GM12878 (cell line): ENCODE results near the gene PYGB. TPM values are rescaled to one million over a fixed set of nuclear protein-coding genes. Genes with fewer than 3 reads are reported as not detected.

Source experiments
- ATAC-seq: fragments of 200-7000 bp; cut with Tn5 transposase; 3 replicates; pipeline ENCODE4 v1.9.1; 2020; ENCODE audit warnings: mild to moderate bottlenecking, moderate library complexity
- BruUV-seq: library from RNA; stranded (reverse); fragments of 400-500 nt; replicated peaks from 2 replicates; lab custom pipeline; 2021; lab: Mats Ljungman, UMichigan
- CTCF ChIA-PET: fragments of 300-600 bp; sonication (Branson Sonifier 250); formaldehyde crosslinking; extraction: SDS; loops from one replicate; lab custom pipeline; 2021; ENCODE audit warnings: inconsistent platforms; lab: Yijun Ruan, JAX
- POLR2A ChIA-PET: fragments of 350-600 bp; formaldehyde crosslinking; extraction: SDS; loops from one replicate; lab custom pipeline; 2021; ENCODE audit warnings: inconsistent platforms; lab: Charles Lee
- RAD21 ChIA-PET: fragments of 300-600 bp; sonication (Branson Sonifier 250); formaldehyde crosslinking; loops from one replicate; lab custom pipeline; 2023; ENCODE audit warnings: antibody characterized with exemption; ENCODE audit not compliant: unreplicated experiment; lab: Charles Lee
- SMC1A ChIA-PET: fragments of 300-600 bp; sonication (Branson Sonifier 250); formaldehyde crosslinking; loops from one replicate; lab custom pipeline; 2023; ENCODE audit not compliant: unreplicated experiment, uncharacterized antibody; lab: Charles Lee
- DNase-seq: peaks from one replicate; pipeline ENCODE4 v3.0.0-alpha.2; 2011; ENCODE audit warnings: low read depth, low spot score
- FAIRE-seq: peaks from 3 replicates; lab custom pipeline; 2011; peaks lifted over from hg19 to GRCh38; lab: Jason Lieb, UNC
- H2AFZ ChIP-seq: 2 replicates; pipeline ENCODE4 v1.6.0; 2011; ENCODE audit warnings: low read depth, low read length, control low read depth; ENCODE audit not compliant: control insufficient read depth
- H3K27ac ChIP-seq: 2 replicates; pipeline ENCODE4 v1.5.1; 2011; ENCODE audit warnings: control low read depth; ENCODE audit not compliant: control insufficient read depth, insufficient read depth
- H3K27me3 ChIP-seq, 2 experiments: replicated peaks in 1 of 2; 2 replicates each; pipeline versions ENCODE4 v1.6.0 to v1.6.1; 2011; ENCODE audit warnings: low read length in 1 of 2; ENCODE audit not compliant: control insufficient read depth in 2 of 2, insufficient read depth in 2 of 2
- H3K36me3 ChIP-seq, 2 experiments: 2 replicates each; pipeline ENCODE4 v1.5.1; 2011; ENCODE audit warnings: low read length in 1 of 2; ENCODE audit not compliant: control insufficient read depth in 2 of 2, insufficient read depth in 2 of 2
- H3K4me1 ChIP-seq: 2 replicates; pipeline ENCODE4 v1.6.1; 2011; ENCODE audit warnings: mild to moderate bottlenecking, low read length, moderate library complexity, mixed read lengths; ENCODE audit not compliant: control insufficient read depth, insufficient read depth
- H3K4me2 ChIP-seq: 2 replicates; pipeline ENCODE4 v1.6.0; 2011; ENCODE audit warnings: control low read depth; ENCODE audit not compliant: control insufficient read depth, insufficient read depth
- H3K4me3 ChIP-seq: fragments of 200-600 bp; sonication (generic); 2 replicates; pipeline ENCODE4 v1.5.1; 2016
- H3K79me2 ChIP-seq: 2 replicates; pipeline ENCODE4 v1.6.0; 2011; ENCODE audit warnings: low read length; ENCODE audit not compliant: control insufficient read depth, insufficient read depth
- H3K9ac ChIP-seq: 2 replicates; pipeline ENCODE4 v1.8.0; 2011; ENCODE audit warnings: low read length, control low read depth, mixed read lengths; ENCODE audit not compliant: control insufficient read depth, insufficient read depth
- H3K9me3 ChIP-seq: replicated peaks from 3 replicates; pipeline ENCODE4 v1.5.1; 2011; ENCODE audit warnings: mild to moderate bottlenecking, low read length; ENCODE audit not compliant: control insufficient read depth, insufficient read depth
- H4K20me1 ChIP-seq: 2 replicates; pipeline ENCODE4 v1.6.0; 2011; ENCODE audit not compliant: control insufficient read depth, insufficient read depth
- WGBS: methylation state at CpG from one replicate; pipeline ENCODE4 v1.1.6; 2016; ENCODE audit warnings: low lambda C conversion rate; ENCODE audit not compliant: insufficient replicate concordance, insufficient coverage; ENCODE audit errors: missing lambda C conversion rate; 5-methylcytosine and 5-hydroxymethylcytosine counted together
- in situ Hi-C: fragments of 300-500 bp; cut with MboI; formaldehyde crosslinking; loops from 9 replicates; pipeline ENCODE4 v1.14.3; 2018; ENCODE audit warnings: mixed read lengths
- intact Hi-C: fragments of 100-400 bp; cut with micrococcal nuclease; formaldehyde crosslinking; loops from one replicate; pipeline ENCODE4 v1.14.2; 2022; ENCODE audit not compliant: unreplicated experiment
- polyA plus RNA-seq, 11 experiments: library from polyadenylated mRNA; depleted of rRNA in 4 of 11; unstranded in 6 of 11; stranded (reverse) in 5 of 11; fragments of >200 nt; fragmentation: Nextera tagmentation in 4 of 11; fragmentation: Illumina TruSeq in 1 of 11; extraction: Ambion mirVana in 4 of 11; extraction: Trizol in 1 of 11; gene quantifications; 1 replicate in 1 of 11; 2 replicates in 10 of 11; pipeline versions ENCODE4 v1.2.1 to v1.2.3, GENCODE V29; 2011 to 2016; ENCODE audit warnings: inconsistent platforms in 2 of 11, missing spikeins in 2 of 11, low read depth in 1 of 11
- total RNA-seq, 4 experiments: library from RNA; depleted of rRNA in 3 of 4; stranded (reverse); fragments of >200 nt in 3 of 4; fragmentation: Illumina TruSeq in 1 of 4; extraction: Trizol in 1 of 4; gene quantifications; 2 replicates each; pipeline versions ENCODE4 v1.2.1 to v1.2.3, GENCODE V29; 2013 to 2021
- TF ChIP-seq, protein P1 (sequence below): fragments of 450-650 bp; IDR thresholded peaks from 2 replicates; pipeline ENCODE4 v1.6.1; 2017; ENCODE audit warnings: antibody characterized with exemption, mild to moderate bottlenecking, moderate library complexity
- TF ChIP-seq, protein P2 (sequence below): fragments of 150-350 bp; IDR thresholded peaks from 2 replicates; pipeline ENCODE4 v1.6.1; 2016; ENCODE audit warnings: low read depth, low read length
- TF ChIP-seq, protein P3 (sequence below): IDR thresholded peaks from 2 replicates; pipeline ENCODE4 v1.6.1; 2012; ENCODE audit warnings: low read length, inconsistent platforms
- TF ChIP-seq, protein P4 (sequence below), 3 experiments: IDR thresholded peaks in 2 of 3; conservative IDR thresholded peaks in 1 of 3; 2 replicates each; pipeline ENCODE4 v1.5.1; 2011; ENCODE audit warnings: low read depth in 3 of 3, low read length in 3 of 3, mild to moderate bottlenecking in 3 of 3, control low read depth in 2 of 3, moderate library complexity in 2 of 3, inconsistent platforms in 1 of 3, mixed read lengths in 1 of 3; ENCODE audit not compliant: control insufficient read depth in 2 of 3, insufficient read depth in 1 of 3; ENCODE audit errors: extremely low read depth in 1 of 3

Gene PYGB
- total and polyA plus RNA-seq, 10 of the 15 experiments (the other 5 are each of a cell fraction or from before 2014, with no cell fraction given), result 0.34 to 33.5 (median 21.8) TPM

DNA sequence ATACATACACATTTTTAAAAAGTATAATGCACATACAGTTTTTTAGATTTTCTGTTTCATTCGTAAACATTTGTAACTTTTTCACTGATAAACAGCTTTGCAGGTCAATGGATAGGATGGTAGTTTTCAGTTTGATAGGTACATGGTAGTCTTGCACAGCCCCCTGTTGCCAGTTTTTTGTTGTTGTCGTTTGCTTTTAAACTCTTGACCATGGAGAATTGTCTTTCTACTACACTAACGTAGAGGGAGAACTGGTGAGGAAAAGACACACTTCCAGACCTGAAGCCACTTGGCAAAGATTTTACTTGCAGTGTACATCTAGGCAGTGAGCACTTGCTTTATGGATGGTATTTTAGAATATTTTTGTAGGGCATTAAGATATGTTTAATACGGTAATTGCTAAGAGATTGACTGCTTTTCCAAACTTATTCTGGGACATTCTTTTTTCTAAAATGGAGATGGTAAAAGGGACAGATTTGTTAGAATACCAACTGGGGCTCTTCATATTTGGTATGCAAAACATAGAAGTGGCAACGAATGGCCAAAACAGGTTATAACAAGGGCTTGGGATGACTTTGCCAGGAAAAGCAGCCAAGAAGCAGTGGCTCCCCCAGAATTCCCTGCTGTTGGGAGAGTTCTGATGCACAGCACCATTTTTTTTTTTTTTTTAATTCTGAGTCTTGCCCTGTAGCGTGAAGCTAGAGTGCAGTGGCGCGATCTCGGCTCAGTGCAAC, 1.5 kb downstream of the PYGB start:
- Histone ChIP-seq H3K27ac (no peak overlapping the region), H3K4me2 (peak overlapping the region; percentile 97)
- ChIA-PET POLR2A (interaction anchor here (0.7 kb wide), 1 partner anchor 139 kb away, joined by 3 read pairs; no protein-coding TSS in a partner anchor), CTCF (interaction anchor here (0.6 to 1.3 kb wide), 3 partner anchors 40 to 150 kb away, joined by 3 read pairs; no protein-coding TSS in a partner anchor), SMC1A (no interaction called here)
- in situ Hi-C loops, result no loop called here
- no peak for FAIRE-seq
- no peak for DNase-seq
- TF ChIP-seq, protein P1, sequence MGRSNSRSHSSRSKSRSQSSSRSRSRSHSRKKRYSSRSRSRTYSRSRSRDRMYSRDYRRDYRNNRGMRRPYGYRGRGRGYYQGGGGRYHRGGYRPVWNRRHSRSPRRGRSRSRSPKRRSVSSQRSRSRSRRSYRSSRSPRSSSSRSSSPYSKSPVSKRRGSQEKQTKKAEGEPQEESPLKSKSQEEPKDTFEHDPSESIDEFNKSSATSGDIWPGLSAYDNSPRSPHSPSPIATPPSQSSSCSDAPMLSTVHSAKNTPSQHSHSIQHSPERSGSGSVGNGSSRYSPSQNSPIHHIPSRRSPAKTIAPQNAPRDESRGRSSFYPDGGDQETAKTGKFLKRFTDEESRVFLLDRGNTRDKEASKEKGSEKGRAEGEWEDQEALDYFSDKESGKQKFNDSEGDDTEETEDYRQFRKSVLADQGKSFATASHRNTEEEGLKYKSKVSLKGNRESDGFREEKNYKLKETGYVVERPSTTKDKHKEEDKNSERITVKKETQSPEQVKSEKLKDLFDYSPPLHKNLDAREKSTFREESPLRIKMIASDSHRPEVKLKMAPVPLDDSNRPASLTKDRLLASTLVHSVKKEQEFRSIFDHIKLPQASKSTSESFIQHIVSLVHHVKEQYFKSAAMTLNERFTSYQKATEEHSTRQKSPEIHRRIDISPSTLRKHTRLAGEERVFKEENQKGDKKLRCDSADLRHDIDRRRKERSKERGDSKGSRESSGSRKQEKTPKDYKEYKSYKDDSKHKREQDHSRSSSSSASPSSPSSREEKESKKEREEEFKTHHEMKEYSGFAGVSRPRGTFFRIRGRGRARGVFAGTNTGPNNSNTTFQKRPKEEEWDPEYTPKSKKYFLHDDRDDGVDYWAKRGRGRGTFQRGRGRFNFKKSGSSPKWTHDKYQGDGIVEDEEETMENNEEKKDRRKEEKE, result no peak
- TF ChIP-seq, protein P2, sequence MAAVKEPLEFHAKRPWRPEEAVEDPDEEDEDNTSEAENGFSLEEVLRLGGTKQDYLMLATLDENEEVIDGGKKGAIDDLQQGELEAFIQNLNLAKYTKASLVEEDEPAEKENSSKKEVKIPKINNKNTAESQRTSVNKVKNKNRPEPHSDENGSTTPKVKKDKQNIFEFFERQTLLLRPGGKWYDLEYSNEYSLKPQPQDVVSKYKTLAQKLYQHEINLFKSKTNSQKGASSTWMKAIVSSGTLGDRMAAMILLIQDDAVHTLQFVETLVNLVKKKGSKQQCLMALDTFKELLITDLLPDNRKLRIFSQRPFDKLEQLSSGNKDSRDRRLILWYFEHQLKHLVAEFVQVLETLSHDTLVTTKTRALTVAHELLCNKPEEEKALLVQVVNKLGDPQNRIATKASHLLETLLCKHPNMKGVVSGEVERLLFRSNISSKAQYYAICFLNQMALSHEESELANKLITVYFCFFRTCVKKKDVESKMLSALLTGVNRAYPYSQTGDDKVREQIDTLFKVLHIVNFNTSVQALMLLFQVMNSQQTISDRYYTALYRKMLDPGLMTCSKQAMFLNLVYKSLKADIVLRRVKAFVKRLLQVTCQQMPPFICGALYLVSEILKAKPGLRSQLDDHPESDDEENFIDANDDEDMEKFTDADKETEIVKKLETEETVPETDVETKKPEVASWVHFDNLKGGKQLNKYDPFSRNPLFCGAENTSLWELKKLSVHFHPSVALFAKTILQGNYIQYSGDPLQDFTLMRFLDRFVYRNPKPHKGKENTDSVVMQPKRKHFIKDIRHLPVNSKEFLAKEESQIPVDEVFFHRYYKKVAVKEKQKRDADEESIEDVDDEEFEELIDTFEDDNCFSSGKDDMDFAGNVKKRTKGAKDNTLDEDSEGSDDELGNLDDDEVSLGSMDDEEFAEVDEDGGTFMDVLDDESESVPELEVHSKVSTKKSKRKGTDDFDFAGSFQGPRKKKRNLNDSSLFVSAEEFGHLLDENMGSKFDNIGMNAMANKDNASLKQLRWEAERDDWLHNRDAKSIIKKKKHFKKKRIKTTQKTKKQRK, result no peak
- TF ChIP-seq, protein P3, sequence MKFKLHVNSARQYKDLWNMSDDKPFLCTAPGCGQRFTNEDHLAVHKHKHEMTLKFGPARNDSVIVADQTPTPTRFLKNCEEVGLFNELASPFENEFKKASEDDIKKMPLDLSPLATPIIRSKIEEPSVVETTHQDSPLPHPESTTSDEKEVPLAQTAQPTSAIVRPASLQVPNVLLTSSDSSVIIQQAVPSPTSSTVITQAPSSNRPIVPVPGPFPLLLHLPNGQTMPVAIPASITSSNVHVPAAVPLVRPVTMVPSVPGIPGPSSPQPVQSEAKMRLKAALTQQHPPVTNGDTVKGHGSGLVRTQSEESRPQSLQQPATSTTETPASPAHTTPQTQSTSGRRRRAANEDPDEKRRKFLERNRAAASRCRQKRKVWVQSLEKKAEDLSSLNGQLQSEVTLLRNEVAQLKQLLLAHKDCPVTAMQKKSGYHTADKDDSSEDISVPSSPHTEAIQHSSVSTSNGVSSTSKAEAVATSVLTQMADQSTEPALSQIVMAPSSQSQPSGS, result no peak
- TF ChIP-seq, protein P4, sequence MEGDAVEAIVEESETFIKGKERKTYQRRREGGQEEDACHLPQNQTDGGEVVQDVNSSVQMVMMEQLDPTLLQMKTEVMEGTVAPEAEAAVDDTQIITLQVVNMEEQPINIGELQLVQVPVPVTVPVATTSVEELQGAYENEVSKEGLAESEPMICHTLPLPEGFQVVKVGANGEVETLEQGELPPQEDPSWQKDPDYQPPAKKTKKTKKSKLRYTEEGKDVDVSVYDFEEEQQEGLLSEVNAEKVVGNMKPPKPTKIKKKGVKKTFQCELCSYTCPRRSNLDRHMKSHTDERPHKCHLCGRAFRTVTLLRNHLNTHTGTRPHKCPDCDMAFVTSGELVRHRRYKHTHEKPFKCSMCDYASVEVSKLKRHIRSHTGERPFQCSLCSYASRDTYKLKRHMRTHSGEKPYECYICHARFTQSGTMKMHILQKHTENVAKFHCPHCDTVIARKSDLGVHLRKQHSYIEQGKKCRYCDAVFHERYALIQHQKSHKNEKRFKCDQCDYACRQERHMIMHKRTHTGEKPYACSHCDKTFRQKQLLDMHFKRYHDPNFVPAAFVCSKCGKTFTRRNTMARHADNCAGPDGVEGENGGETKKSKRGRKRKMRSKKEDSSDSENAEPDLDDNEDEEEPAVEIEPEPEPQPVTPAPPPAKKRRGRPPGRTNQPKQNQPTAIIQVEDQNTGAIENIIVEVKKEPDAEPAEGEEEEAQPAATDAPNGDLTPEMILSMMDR (IDR thresholded peaks at IDR 0.05 in 2 of 3, conservative IDR thresholded peaks at IDR 0.05 in 1 of 3; ENCODE audit: control insufficient read depth in 2 of 3, extremely low read depth in 1 of 3, insufficient read depth in 1 of 3, low read depth in 3 of 3, low read length in 3 of 3), result peak in 1 of 3 experiments; percentile 12; a peak in 1 of 6 replicates
- TF ChIP-seq, all 136 proteins: peak for 1
- H3K36me3 ChIP-seq, result no peaks in the 10 kb centered on the region; a peak in 1 of 4 replicates
- TSS peak; percentile 64 for BruUV-seq
- no peak for ATAC-seq
- RAD21 ChIA-PET, result interaction anchor here (0.9 kb wide), 2 partner anchors 48 to 149 kb away, joined by 3 read pairs; no protein-coding TSS in a partner anchor
- H3K9ac ChIP-seq, result peak overlapping the region; percentile 74
- 71% methylated on average over 9 of the region's 9 CpGs for WGBS
- peaks cover 28% of the 10 kb centered on the region for H3K4me1 ChIP-seq
- 0 out of 2 replicates have a peak, but pooled peaks cover 3% of the 10 kb centered on the region for H4K20me1 ChIP-seq
- peaks cover 29% of the 10 kb centered on the region for H3K79me2 ChIP-seq
- no peak overlapping the region for H2AFZ ChIP-seq
- no peaks in the 10 kb centered on the region for H3K27me3 ChIP-seq
- peak overlapping the region; percentile 91 for H3K4me3 ChIP-seq
- H3K9me3 ChIP-seq, result no peaks in the 10 kb centered on the region
- intact Hi-C loops, result loop anchor here (5.0 to 10.0 kb wide), 2 partner anchors 55 to 148 kb away; partner anchors contain the start of gene ENTPD6
